SK-N-SH (cell line): Measurements from ENCODE around the gene DPF3. TPM values are rescaled to one million over a fixed set of nuclear protein-coding genes. Genes with fewer than 3 reads are reported as not detected.

Experiments used
- CTCF ChIA-PET: fragments of 300-600, 350-600 bp; formaldehyde crosslinking; extraction: SDS; loops from one replicate; lab custom pipeline; 2021; lab: Yijun Ruan, JAX
- POLR2A ChIA-PET: fragments of 350-600 bp; sonication (Branson Sonifier 250); formaldehyde crosslinking; extraction: SDS; loops from one replicate; lab custom pipeline; 2020; ENCODE audit warnings: antibody characterized with exemption, inconsistent platforms; lab: Yijun Ruan, JAX
- DNase-seq: peaks from one replicate; pipeline ENCODE4 v3.0.0; 2012
- H2AFZ ChIP-seq: fragments of 200-600 bp; sonication (generic); 2 replicates; pipeline ENCODE4 v1.8.1; 2016; ENCODE audit warnings: antibody characterized with exemption, mild to moderate bottlenecking, low read depth
- H3F3A ChIP-seq: fragments of 200-600 bp; sonication (generic); replicated peaks from 2 replicates; pipeline ENCODE3; 2016; ENCODE audit warnings: antibody characterized with exemption, mild to moderate bottlenecking; ENCODE audit not compliant: insufficient read depth
- H3K27ac ChIP-seq, 2 experiments: fragments of 200-500 bp in 1 of 2; fragments of 200-600 bp in 1 of 2; sonication (Bioruptor generic) in 1 of 2; sonication (generic), shearing (Covaris generic) in 1 of 2; 2 replicates each; pipeline versions ENCODE4 v1.5.1 to v1.6.1; 2014 to 2016; ENCODE audit warnings: low read depth in 2 of 2, inconsistent platforms in 1 of 2, low read length in 1 of 2, mild to moderate bottlenecking in 1 of 2, mixed read lengths in 1 of 2
- H3K27me3 ChIP-seq: fragments of 200-600 bp; sonication (generic), shearing (Covaris generic); 2 replicates; pipeline ENCODE4 v1.6.1; 2016; ENCODE audit warnings: mixed run types; ENCODE audit not compliant: insufficient read depth
- H3K36me3 ChIP-seq, 2 experiments: fragments of 200-500 bp in 1 of 2; fragments of 200-600 bp in 1 of 2; sonication (Bioruptor generic) in 1 of 2; sonication (generic) in 1 of 2; replicated peaks in 1 of 2; 2 replicates each; pipeline versions ENCODE3 to v1.5.1; 2014 to 2016; ENCODE audit warnings: low read length in 1 of 2, mild to moderate bottlenecking in 1 of 2; ENCODE audit not compliant: insufficient read depth in 2 of 2, control insufficient read depth in 1 of 2
- H3K4me1 ChIP-seq, 2 experiments: fragments of 200-500 bp in 1 of 2; fragments of 200-600 bp in 1 of 2; sonication (Bioruptor generic) in 1 of 2; sonication (generic), shearing (Covaris generic) in 1 of 2; 2 replicates each; pipeline versions ENCODE4 v1.5.1 to v1.6.1; 2014 to 2016; ENCODE audit warnings: low read depth in 1 of 2, low read length in 1 of 2, mixed run types in 1 of 2; ENCODE audit not compliant: insufficient read depth in 2 of 2, control insufficient read depth in 1 of 2
- H3K4me2 ChIP-seq: fragments of 200-600 bp; sonication (generic), shearing (Covaris generic); 2 replicates; pipeline ENCODE4 v1.6.1; 2017; ENCODE audit warnings: mixed run types
- H3K4me3 ChIP-seq, 2 experiments: fragments of 200-500 bp in 1 of 2; fragments of 200-600 bp in 1 of 2; sonication (Bioruptor generic) in 1 of 2; sonication (generic), shearing (Covaris generic) in 1 of 2; 2 replicates each; pipeline versions ENCODE4 v1.5.1 to v1.8.1; 2014 to 2016; ENCODE audit warnings: low read depth in 2 of 2, inconsistent platforms in 1 of 2, low read length in 1 of 2, mild to moderate bottlenecking in 1 of 2, mixed read lengths in 1 of 2, moderate library complexity in 1 of 2
- H3K79me2 ChIP-seq: fragments of 200-600 bp; sonication (generic); 2 replicates; pipeline ENCODE4 v1.8.1; 2017; ENCODE audit warnings: mild to moderate bottlenecking; ENCODE audit not compliant: insufficient read depth
- H3K9ac ChIP-seq: fragments of 200-600 bp; sonication (generic); 2 replicates; pipeline ENCODE4 v1.6.1; 2017; ENCODE audit warnings: mixed run types
- H3K9me2 ChIP-seq: fragments of 200-600 bp; sonication (generic); 2 replicates; pipeline ENCODE4 v1.6.1; 2017; ENCODE audit warnings: mixed run types
- H3K9me3 ChIP-seq: fragments of 200-600 bp; sonication (generic); 2 replicates; pipeline ENCODE4 v1.6.1; 2017; ENCODE audit warnings: mixed run types, mild to moderate bottlenecking, moderate library complexity
- H4K20me1 ChIP-seq: fragments of 200-600 bp; sonication (generic); 2 replicates; pipeline ENCODE4 v1.6.1; 2017; ENCODE audit warnings: mild to moderate bottlenecking, mixed run types; ENCODE audit not compliant: insufficient read depth
- CHD2 ChIP-seq: fragments of 150-350 bp; IDR thresholded peaks from 2 replicates; pipeline ENCODE4 v1.6.1; 2018; ENCODE audit warnings: low read length; ENCODE audit not compliant: partially characterized antibody
- CTCF ChIP-seq: fragments of 200-600 bp; sonication (generic); IDR thresholded peaks from 2 replicates; pipeline ENCODE4 v1.6.1; 2017; ENCODE audit warnings: antibody characterized with exemption, mild to moderate bottlenecking, moderate library complexity
- ELF1 ChIP-seq: IDR thresholded peaks from 2 replicates; pipeline ENCODE4 v1.4.0; 2012
- FOXM1 ChIP-seq: IDR thresholded peaks from 2 replicates; pipeline ENCODE4 v1.4.0; 2012; ENCODE audit warnings: low read depth, mild to moderate bottlenecking
- GATA2 ChIP-seq: sonication (generic); formaldehyde crosslinking; IDR thresholded peaks from 2 replicates; pipeline ENCODE4 v1.5.0; 2020; ENCODE audit warnings: mild to moderate bottlenecking, missing genetic modification reagents
- MEF2A ChIP-seq: IDR thresholded peaks from 2 replicates; pipeline ENCODE4 v1.4.0; 2012; ENCODE audit warnings: low read depth, borderline replicate concordance
- MXI1 ChIP-seq: IDR thresholded peaks from 2 replicates; pipeline ENCODE4 v1.6.1; 2012; ENCODE audit warnings: mild to moderate bottlenecking, low read depth, low read length, improper control_type of control experiment
- PBX3 ChIP-seq: IDR thresholded peaks from 2 replicates; pipeline ENCODE4; 2012
- RCOR1 ChIP-seq: fragments of 150-350 bp; IDR thresholded peaks from 2 replicates; pipeline ENCODE4 v1.6.1; 2017; ENCODE audit warnings: antibody characterized with exemption, low read length
- RFX5 ChIP-seq: IDR thresholded peaks from 2 replicates; pipeline ENCODE4 v1.6.1; 2012; ENCODE audit warnings: mild to moderate bottlenecking, improper control_type of control experiment, low read length
- SMC3 ChIP-seq: IDR thresholded peaks from 2 replicates; pipeline ENCODE4 v1.6.1; 2012; ENCODE audit warnings: low read depth, low read length, improper control_type of control experiment
- TAF1 ChIP-seq: IDR thresholded peaks from 2 replicates; pipeline ENCODE4 v1.6.1; 2012; ENCODE audit warnings: low read depth, mild to moderate bottlenecking, low read length, moderate library complexity, borderline replicate concordance
- USF2 ChIP-seq: fragments of 150-350 bp; IDR thresholded peaks from 2 replicates; pipeline ENCODE4 v1.6.1; 2017; ENCODE audit warnings: antibody characterized with exemption, low read length, low read depth, borderline replicate concordance
- WGBS: methylation state at CpG from one replicate; pipeline ENCODE4 v1.1.6; 2017; ENCODE audit warnings: low lambda C conversion rate; 5-methylcytosine and 5-hydroxymethylcytosine counted together
- polyA plus RNA-seq, 3 experiments: library from polyadenylated mRNA; depleted of rRNA; stranded (reverse); fragments of >200 nt; gene quantifications; 2 replicates each; pipeline ENCODE4 v1.2.3, GENCODE V29; 2012

Gene DPF3
- polyA plus RNA-seq, 1 of the 3 experiments (the other 2 are of a cell fraction) = 2.8 TPM

GRCh38 chr14:72833174-72833573 lies 60.7 kb downstream of the DPF3 start (continued):
- TF ChIP-seq USF2 (no peak), MXI1 (no peak), ELF1 (no peak), GATA2 (CRISPR knock-in tag) (no peak), CTCF (no peak)

- H3K9ac ChIP-seq = no peak overlapping the region
- TF ChIP-seq SMC3 (no peak), PBX3 (no peak), CHD2 (no peak), MEF2A (no peak), RFX5 (no peak), FOXM1 (no peak), TAF1 (no peak), MXI1 (no peak), USF2 (no peak), RCOR1 (no peak)
- H4K20me1 ChIP-seq = no peaks in the 10 kb centered on the region
- H3K4me3 ChIP-seq = no peak overlapping the region
- H3F3A ChIP-seq = no peaks in the 10 kb centered on the region
- no peaks in the 10 kb centered on the region; a peak in 1 of 4 replicates for H3K4me1 ChIP-seq
- H3K27ac ChIP-seq = no peak overlapping the region
- 44% methylated on average over 16 of the region's 16 CpGs for WGBS
- no peak overlapping the region for H3K4me2 ChIP-seq
- H3K79me2 ChIP-seq = no peaks in the 10 kb centered on the region
- H3K36me3 ChIP-seq = no peaks in the 10 kb centered on the region
- no peaks in the 10 kb centered on the region for H3K9me2 ChIP-seq
- DNase-seq = no peak
- H3K9me3 ChIP-seq = no peaks in the 10 kb centered on the region
- no peaks in the 10 kb centered on the region for H3K27me3 ChIP-seq
- CTCF ChIA-PET = no interaction called here
- H2AFZ ChIP-seq = no peak overlapping the region
- POLR2A ChIA-PET = no interaction called here
Observed at GRCh38 chr14:72830786-72831594, 62.9 kb downstream of the DPF3 start.
